ENCODE measurements around the gene CPSF4L. TPM values are rescaled to one million over a fixed set of nuclear protein-coding genes. Genes with fewer than 3 reads are reported as not detected.

The CPSF4L gene
- total and polyA plus RNA-seq, 2 of the 13 experiments (the other 11 are each of a cell fraction or from before 2014, with no cell fraction given): 0.73 to 1.6 TPM

DNA sequence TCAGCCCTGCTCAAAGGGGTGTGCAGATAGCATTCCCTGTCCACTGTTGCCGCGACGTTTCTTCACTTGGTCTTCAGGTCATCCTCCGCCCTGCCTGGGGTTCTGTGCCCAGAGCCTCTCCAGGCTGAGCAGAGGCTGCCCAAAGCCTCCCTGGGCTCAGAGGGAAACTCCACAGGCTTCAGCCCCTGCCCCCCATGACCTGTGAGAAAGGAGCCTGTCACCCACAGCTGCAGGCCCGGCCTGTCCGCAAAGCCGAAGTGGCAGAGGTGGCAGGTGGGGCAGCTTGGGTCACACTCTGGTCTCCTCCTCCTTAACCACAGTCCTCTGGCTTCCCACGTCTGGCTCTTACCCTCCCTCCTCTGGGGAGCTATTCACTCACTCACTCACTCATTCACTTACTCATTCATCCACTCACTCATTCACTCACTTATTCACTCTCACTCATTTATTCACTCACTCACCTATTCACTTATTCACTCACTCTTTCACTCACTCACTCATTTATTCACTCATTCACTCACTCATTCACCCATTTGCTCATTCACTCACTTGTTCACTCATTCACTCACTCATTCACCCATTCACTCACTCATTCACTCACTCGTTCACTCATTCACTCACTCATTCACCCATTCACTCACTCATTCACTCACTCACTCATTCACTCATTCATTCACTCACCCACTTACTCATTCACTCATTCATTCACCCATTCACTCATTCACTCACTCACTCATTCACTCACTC lies 7.1 kb upstream of the CPSF4L start (continued):
- TF ChIP-seq PHF20 (CRISPR knock-in tag; IDR thresholded peaks at IDR 0.05) (no peak), HNRNPUL1 (IDR thresholded peaks at IDR 0.05; ENCODE audit: low read depth, low read length) (no peak), ZNF256 (CRISPR knock-in tag; conservative IDR thresholded peaks at IDR 0.05) (no peak), NRL (CRISPR knock-in tag; IDR thresholded peaks at IDR 0.05; ENCODE audit: borderline replicate concordance) (peak; percentile 86), AHR (CRISPR knock-in tag; IDR thresholded peaks at IDR 0.05) (no peak), SMARCC2 (IDR thresholded peaks at IDR 0.05) (no peak), RBM22 (optimal IDR thresholded peaks at IDR 0.05; ENCODE audit: low read length) (no peak), ZBTB4 (CRISPR knock-in tag; IDR thresholded peaks at IDR 0.05; ENCODE audit: borderline replicate concordance) (0 out of 2 replicates have a peak, but pooled peaks have one; percentile 22), ZBTB46 (CRISPR knock-in tag; IDR thresholded peaks at IDR 0.05; ENCODE audit: borderline replicate concordance) (no peak), MAFK (conservative IDR thresholded peaks at IDR 0.05 in 1 of 2, IDR thresholded peaks at IDR 0.05 in 1 of 2; ENCODE audit: low read length in 2 of 2) (no peak), PHB2 (IDR thresholded peaks at IDR 0.05; ENCODE audit: partially characterized antibody) (no peak), REXO4 (CRISPR knock-in tag; IDR thresholded peaks at IDR 0.05; ENCODE audit: borderline replicate concordance) (no peak), NR2C2 (CRISPR knock-in tag; IDR thresholded peaks at IDR 0.05; ENCODE audit: borderline replicate concordance) (no peak), BHLHE40 (IDR thresholded peaks at IDR 0.05; ENCODE audit: low read length) (no peak), MIER2 (CRISPR knock-in tag; IDR thresholded peaks at IDR 0.05) (no peak), IRF2 (CRISPR knock-in tag; IDR thresholded peaks at IDR 0.05) (no peak)
- TF ChIP-seq, protein P1, sequence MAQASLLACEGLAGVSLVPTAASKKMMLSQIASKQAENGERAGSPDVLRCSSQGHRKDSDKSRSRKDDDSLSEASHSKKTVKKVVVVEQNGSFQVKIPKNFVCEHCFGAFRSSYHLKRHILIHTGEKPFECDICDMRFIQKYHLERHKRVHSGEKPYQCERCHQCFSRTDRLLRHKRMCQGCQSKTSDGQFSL (CRISPR knock-in tag; IDR thresholded peaks at IDR 0.05): no peak
- TF ChIP-seq, protein P2, sequence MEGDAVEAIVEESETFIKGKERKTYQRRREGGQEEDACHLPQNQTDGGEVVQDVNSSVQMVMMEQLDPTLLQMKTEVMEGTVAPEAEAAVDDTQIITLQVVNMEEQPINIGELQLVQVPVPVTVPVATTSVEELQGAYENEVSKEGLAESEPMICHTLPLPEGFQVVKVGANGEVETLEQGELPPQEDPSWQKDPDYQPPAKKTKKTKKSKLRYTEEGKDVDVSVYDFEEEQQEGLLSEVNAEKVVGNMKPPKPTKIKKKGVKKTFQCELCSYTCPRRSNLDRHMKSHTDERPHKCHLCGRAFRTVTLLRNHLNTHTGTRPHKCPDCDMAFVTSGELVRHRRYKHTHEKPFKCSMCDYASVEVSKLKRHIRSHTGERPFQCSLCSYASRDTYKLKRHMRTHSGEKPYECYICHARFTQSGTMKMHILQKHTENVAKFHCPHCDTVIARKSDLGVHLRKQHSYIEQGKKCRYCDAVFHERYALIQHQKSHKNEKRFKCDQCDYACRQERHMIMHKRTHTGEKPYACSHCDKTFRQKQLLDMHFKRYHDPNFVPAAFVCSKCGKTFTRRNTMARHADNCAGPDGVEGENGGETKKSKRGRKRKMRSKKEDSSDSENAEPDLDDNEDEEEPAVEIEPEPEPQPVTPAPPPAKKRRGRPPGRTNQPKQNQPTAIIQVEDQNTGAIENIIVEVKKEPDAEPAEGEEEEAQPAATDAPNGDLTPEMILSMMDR (CRISPR knock-in tag; IDR thresholded peaks at IDR 0.05): no peak
- TF ChIP-seq, protein P3, sequence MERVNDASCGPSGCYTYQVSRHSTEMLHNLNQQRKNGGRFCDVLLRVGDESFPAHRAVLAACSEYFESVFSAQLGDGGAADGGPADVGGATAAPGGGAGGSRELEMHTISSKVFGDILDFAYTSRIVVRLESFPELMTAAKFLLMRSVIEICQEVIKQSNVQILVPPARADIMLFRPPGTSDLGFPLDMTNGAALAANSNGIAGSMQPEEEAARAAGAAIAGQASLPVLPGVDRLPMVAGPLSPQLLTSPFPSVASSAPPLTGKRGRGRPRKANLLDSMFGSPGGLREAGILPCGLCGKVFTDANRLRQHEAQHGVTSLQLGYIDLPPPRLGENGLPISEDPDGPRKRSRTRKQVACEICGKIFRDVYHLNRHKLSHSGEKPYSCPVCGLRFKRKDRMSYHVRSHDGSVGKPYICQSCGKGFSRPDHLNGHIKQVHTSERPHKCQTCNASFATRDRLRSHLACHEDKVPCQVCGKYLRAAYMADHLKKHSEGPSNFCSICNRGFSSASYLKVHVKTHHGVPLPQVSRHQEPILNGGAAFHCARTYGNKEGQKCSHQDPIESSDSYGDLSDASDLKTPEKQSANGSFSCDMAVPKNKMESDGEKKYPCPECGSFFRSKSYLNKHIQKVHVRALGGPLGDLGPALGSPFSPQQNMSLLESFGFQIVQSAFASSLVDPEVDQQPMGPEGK (CRISPR knock-in tag; IDR thresholded peaks at IDR 0.05): 0 out of 2 replicates have a peak, but pooled peaks have one; percentile 19

Measured in HepG2 (cell line).